CD4-positive, alpha-beta T cell (primary cell): ENCODE results near the gene RPAP3. TPM values are rescaled to one million over a fixed set of nuclear protein-coding genes. Genes with fewer than 3 reads are reported as not detected.

ENCODE experiments used
- ATAC-seq: fragments of 200-7000 bp; cut with Tn5 transposase; one replicate; pipeline ENCODE4 v1.10.0; 2022; ENCODE audit warnings: mild to moderate bottlenecking; ENCODE audit not compliant: poor library complexity
- CTCF ChIA-PET: fragments of 350-600 bp; sonication (Branson Sonifier 250); formaldehyde crosslinking; loops from one replicate; lab custom pipeline; 2021; ENCODE audit warnings: antibody characterized with exemption, inconsistent platforms; lab: Charles Lee
- POLR2A ChIA-PET: fragments of 350-600 bp; sonication (Branson Sonifier 250); formaldehyde crosslinking; loops from one replicate; lab custom pipeline; 2021; ENCODE audit warnings: antibody characterized with exemption, inconsistent platforms; lab: Charles Lee
- DNase-seq, 14 experiments: peaks; one replicate each; pipeline ENCODE4 v3.0.0-alpha.2; 2013 to 2020; ENCODE audit warnings: mixed read lengths in 2 of 14
- H3K27ac ChIP-seq, 2 donors: one replicate each; pipeline versions ENCODE4 v1.5.1 to v1.7.0; 2013; ENCODE audit warnings: low read length in 2 of 2, low read depth in 1 of 2, mild to moderate bottlenecking in 1 of 2
- H3K27me3 ChIP-seq, 2 experiments: 1 replicate in 1 of 2; 2 replicates in 1 of 2; pipeline versions ENCODE4 v1.6.1 to v1.7.0; 2013; ENCODE audit warnings: low read length in 2 of 2, control low read depth in 1 of 2, mild to moderate bottlenecking in 1 of 2, moderate library complexity in 1 of 2; ENCODE audit not compliant: insufficient read depth in 2 of 2, control insufficient read depth in 1 of 2
- H3K36me3 ChIP-seq: one replicate; pipeline ENCODE4 v1.6.1; 2013; ENCODE audit warnings: low read length, control low read depth; ENCODE audit not compliant: insufficient read depth
- H3K4me1 ChIP-seq: one replicate; pipeline ENCODE4 v1.6.1; 2013; ENCODE audit warnings: low read length, control low read depth; ENCODE audit not compliant: insufficient read depth
- H3K4me3 ChIP-seq: one replicate; pipeline ENCODE4 v1.5.1; 2013; ENCODE audit warnings: mild to moderate bottlenecking, low read length, moderate library complexity
- H3K9me3 ChIP-seq, 2 experiments: 1 replicate in 1 of 2; 2 replicates in 1 of 2; pipeline versions ENCODE4 v1.6.1 to v1.7.0; 2013; ENCODE audit warnings: low read length in 2 of 2, mild to moderate bottlenecking in 2 of 2, control low read depth in 1 of 2, moderate library complexity in 1 of 2; ENCODE audit not compliant: control insufficient read depth in 1 of 2, insufficient read depth in 1 of 2
- H3K27ac Mint-ChIP-seq: one replicate; pipeline ENCODE4 v1.8.0; 2020; ENCODE audit warnings: mixed read lengths
- H3K27me3 Mint-ChIP-seq: one replicate; pipeline ENCODE4 v1.8.0; 2021; ENCODE audit warnings: mixed read lengths
- H3K36me3 Mint-ChIP-seq: one replicate; pipeline ENCODE4 v1.8.0; 2021; ENCODE audit warnings: low read depth, mixed read lengths
- H3K4me1 Mint-ChIP-seq: one replicate; pipeline ENCODE4 v1.8.0; 2021; ENCODE audit warnings: low read depth, mixed read lengths
- H3K4me3 Mint-ChIP-seq: one replicate; pipeline ENCODE4 v1.8.0; 2020; ENCODE audit warnings: mild to moderate bottlenecking, mixed read lengths
- H3K9me3 Mint-ChIP-seq: one replicate; pipeline ENCODE4 v1.8.0; 2020; ENCODE audit warnings: mixed read lengths
- intact Hi-C, 2 experiments: fragments of 100-400 bp; cut with DNase I in 1 of 2; cut with micrococcal nuclease in 1 of 2; formaldehyde crosslinking; loops; one replicate each; pipeline versions ENCODE4 v1.15.1 to v1.9.0; 2023 to 2025; cut with DNase I, micrococcal nuclease
- total RNA-seq, 174 experiments: library from RNA in 2 of 174; stranded (reverse) in 2 of 174; gene quantifications; one replicate each; pipeline ENCODE4 v1.2.3 and lab custom pipeline; 2021 to 2026
- TF ChIP-seq, protein P1 (sequence below): fragments of 200-600 bp; IDR thresholded peaks from one replicate; pipeline ENCODE4 v1.8.0; 2022; ENCODE audit warnings: antibody characterized with exemption, mild to moderate bottlenecking

RPAP3 gene
- total RNA-seq, 2 experiments from 2014 or later: 24.6 to 26.4 TPM

DNA sequence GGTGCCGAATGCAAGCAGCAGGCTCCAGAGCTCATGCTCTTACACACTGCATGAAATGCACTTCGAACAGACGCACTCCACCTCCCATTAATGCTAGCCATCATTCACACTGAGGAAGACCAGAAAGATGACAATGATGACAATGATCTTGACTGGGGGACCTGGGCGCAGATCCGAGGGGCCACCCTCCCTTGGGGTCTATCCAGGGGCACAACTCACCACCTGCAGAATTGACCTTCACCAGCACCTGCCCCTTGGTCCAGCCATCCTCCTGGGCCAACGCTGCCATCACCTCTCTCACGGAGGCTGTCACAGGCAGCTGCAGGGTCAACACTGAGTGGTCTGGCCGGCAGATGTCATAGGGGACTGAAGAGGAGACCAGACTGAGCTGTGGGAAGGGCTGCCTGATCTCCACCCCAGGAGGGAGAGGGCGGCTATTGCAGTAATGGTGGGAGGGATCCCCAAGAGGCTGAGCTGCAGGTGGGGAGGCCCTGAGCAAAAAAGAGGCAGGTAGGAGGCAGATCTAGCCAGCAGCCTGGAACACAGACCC lies 37.6 kb upstream of the RPAP3 start:
- ChIA-PET CTCF (interaction anchor here (1.0 to 5.7 kb wide), 14 partner anchors 15 to 875 kb away, joined by 3 to 157 read pairs (median 6); partner anchors contain the start of genes RAPGEF3 and SLC48A1), POLR2A (interaction anchor here (1.0 to 3.6 kb wide), 6 partner anchors 23 to 414 kb away, joined by 3 to 15 read pairs (median 4); partner anchors contain the start of gene ASB8)
- Mint-ChIP-seq H3K36me3 (no peaks in the 10 kb centered on the region), H3K27ac (no peak overlapping the region), H3K4me1 (peaks cover 42% of the 10 kb centered on the region), H3K4me3 (no peak overlapping the region), H3K9me3 (no peaks in the 10 kb centered on the region), H3K27me3 (no peaks in the 10 kb centered on the region)
- peaks cover 38% of the 10 kb centered on the region for H3K4me1 ChIP-seq
- H3K36me3 ChIP-seq: no peaks in the 10 kb centered on the region
- no peaks in the 10 kb centered on the region for H3K9me3 ChIP-seq
- no peak overlapping the region for H3K4me3 ChIP-seq
- TF ChIP-seq, protein P1, sequence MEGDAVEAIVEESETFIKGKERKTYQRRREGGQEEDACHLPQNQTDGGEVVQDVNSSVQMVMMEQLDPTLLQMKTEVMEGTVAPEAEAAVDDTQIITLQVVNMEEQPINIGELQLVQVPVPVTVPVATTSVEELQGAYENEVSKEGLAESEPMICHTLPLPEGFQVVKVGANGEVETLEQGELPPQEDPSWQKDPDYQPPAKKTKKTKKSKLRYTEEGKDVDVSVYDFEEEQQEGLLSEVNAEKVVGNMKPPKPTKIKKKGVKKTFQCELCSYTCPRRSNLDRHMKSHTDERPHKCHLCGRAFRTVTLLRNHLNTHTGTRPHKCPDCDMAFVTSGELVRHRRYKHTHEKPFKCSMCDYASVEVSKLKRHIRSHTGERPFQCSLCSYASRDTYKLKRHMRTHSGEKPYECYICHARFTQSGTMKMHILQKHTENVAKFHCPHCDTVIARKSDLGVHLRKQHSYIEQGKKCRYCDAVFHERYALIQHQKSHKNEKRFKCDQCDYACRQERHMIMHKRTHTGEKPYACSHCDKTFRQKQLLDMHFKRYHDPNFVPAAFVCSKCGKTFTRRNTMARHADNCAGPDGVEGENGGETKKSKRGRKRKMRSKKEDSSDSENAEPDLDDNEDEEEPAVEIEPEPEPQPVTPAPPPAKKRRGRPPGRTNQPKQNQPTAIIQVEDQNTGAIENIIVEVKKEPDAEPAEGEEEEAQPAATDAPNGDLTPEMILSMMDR: no peak
- DNase-seq (no peak), ATAC-seq (no peak)
- no peaks in the 10 kb centered on the region for H3K27me3 ChIP-seq
- H3K27ac ChIP-seq: no peak overlapping the region
- intact Hi-C loops: loop anchor here in 1 of 2 experiments (2.0 to 5.0 kb wide), 2 partner anchors 29 to 204 kb away; no protein-coding TSS in a partner anchor

DNA sequence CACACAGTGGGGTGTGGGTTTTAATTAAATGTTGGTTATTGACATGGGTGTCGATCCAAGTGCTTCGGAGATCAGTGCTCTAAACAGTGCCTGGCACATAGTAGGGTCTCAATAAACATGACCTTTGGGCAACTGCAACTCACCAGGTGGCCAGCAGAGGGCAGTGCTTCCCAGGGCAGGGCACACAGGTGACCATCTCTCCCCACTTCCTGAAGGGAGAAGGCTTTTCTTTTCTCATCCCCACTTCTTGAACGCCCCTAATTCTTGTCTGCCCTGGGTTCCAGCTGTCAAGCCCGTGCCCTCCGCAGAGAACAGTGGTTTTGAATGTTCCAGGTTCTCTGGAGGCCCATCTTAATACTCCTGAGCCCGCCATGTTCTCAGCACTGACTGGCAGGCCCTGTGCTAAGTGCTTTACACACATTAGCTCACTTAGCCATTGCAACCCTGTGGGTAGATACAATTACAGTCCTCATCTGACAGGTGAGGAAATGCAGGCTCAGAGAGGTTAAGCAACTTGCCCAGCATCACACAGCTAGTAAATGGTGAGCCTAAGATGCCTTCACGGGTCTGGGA lies 36.5 kb upstream of the RPAP3 start:
- peaks cover 42% of the 10 kb centered on the region for H3K4me1 Mint-ChIP-seq
- no peaks in the 10 kb centered on the region for H3K36me3 Mint-ChIP-seq
- H3K9me3 Mint-ChIP-seq: no peaks in the 10 kb centered on the region
- ChIA-PET CTCF (interaction anchor here (0.7 to 5.7 kb wide), 15 partner anchors 16 to 876 kb away, joined by 3 to 157 read pairs (median 5); partner anchors contain the start of genes RAPGEF3, SLC48A1 and TMEM106C), POLR2A (interaction anchor here (0.9 to 3.6 kb wide), 10 partner anchors 15 to 97 kb away, joined by 3 to 15 read pairs (median 5); partner anchors contain the start of genes HDAC7 and RPAP3)
- Histone ChIP-seq H3K36me3 (no peaks in the 10 kb centered on the region), H3K4me1 (peaks cover 38% of the 10 kb centered on the region), H3K4me3 (no peak overlapping the region), H3K27me3 (no peaks in the 10 kb centered on the region), H3K27ac (no peak overlapping the region), H3K9me3 (no peaks in the 10 kb centered on the region)
- intact Hi-C loops: loop anchor here (1.0 to 5.0 kb wide), 4 partner anchors 28 to 205 kb away; no protein-coding TSS in a partner anchor
- H3K4me3 Mint-ChIP-seq: no peak overlapping the region
- ATAC-seq: peak; percentile 38
- peak; percentile 57 to 83 (median 68) for DNase-seq
- no peaks in the 10 kb centered on the region for H3K27me3 Mint-ChIP-seq
- TF ChIP-seq, protein P1: peak; percentile 100
- H3K27ac Mint-ChIP-seq: no peak overlapping the region

DNA sequence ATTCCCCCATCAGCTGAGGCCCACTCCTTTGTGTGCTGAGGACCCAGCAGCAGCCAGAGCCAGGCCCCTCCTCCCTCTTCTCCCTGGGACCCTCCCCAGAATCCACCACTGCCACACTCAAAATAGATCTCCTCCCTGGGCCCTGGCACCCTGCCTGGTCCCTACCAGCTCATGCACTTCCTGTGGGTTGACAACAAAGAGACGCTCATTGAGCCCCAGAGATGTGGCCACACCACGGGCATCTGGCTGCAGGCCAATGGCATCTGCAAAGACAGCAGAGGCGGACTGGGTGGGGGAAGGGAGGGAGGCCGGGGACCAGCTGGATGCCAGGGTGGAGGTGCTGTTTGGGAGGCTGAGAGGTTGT lies 35.5 kb upstream of the RPAP3 start:
- intact Hi-C loops: loop anchor here in 1 of 2 experiments (5.0 kb wide), 1 partner anchor 206 kb away; no protein-coding TSS in a partner anchor
- no peaks in the 10 kb centered on the region for H3K9me3 Mint-ChIP-seq
- H3K9me3 ChIP-seq: no peaks in the 10 kb centered on the region
- peak overlapping the region; percentile 57 for H3K4me3 Mint-ChIP-seq
- no peak overlapping the region for H3K4me3 ChIP-seq
- TF ChIP-seq, protein P1: no peak
- H3K36me3 ChIP-seq: no peaks in the 10 kb centered on the region
- H3K4me1 Mint-ChIP-seq: peaks cover 42% of the 10 kb centered on the region
- H3K27ac ChIP-seq: no peak overlapping the region
- H3K27me3 ChIP-seq: no peaks in the 10 kb centered on the region
- POLR2A ChIA-PET: interaction anchor here (0.8 to 3.6 kb wide), 16 partner anchors 16 to 97 kb away, joined by 3 to 15 read pairs (median 4); partner anchors contain the start of genes HDAC7, RAPGEF3 and RPAP3
- no peaks in the 10 kb centered on the region for H3K36me3 Mint-ChIP-seq
- ATAC-seq (peak; percentile 68), DNase-seq (peak; percentile 57 to 88 (median 71))
- CTCF ChIA-PET: interaction anchor here (0.9 to 5.7 kb wide), 11 partner anchors 17 to 208 kb away, joined by 3 to 157 read pairs (median 7); partner anchors contain the start of genes RAPGEF3 and SLC48A1
- no peaks in the 10 kb centered on the region for H3K27me3 Mint-ChIP-seq
- H3K27ac Mint-ChIP-seq: peak overlapping the region; percentile 66
- H3K4me1 ChIP-seq: peaks cover 43% of the 10 kb centered on the region
